Smooth muscle cell of the brain vasculature (primary cell): ENCODE measurements around the gene EFCAB3.
"Not testable (repeated sequence)": the region's sequence is repeated elsewhere in the genome, so short reads cannot be mapped to it uniquely, and the experiment has no call there.

ENCODE experiments used
- DNase-seq: peaks from one replicate; pipeline ENCODE4 v3.0.0-alpha.2; 2012; ENCODE audit warnings: low read depth, low spot score

EFCAB3 gene

GRCh38 chr17:62380253-62380652 is at the start of gene EFCAB3:
EFCAB3 (plus strand) TSS chr17:62380553; CDS start chr17:62382980, 2,427 bp downstream.
- DNase-seq = no peak

GRCh38 chr17:62336527-62336926 is 43.8 kb upstream of the EFCAB3 start:
- no peak for DNase-seq

GRCh38 chr17:62343764-62344270 is 36.5 kb upstream of the EFCAB3 start:
- DNase-seq = no peak

GRCh38 chr17:62351176-62351575 is 29.2 kb upstream of the EFCAB3 start:
- no peak for DNase-seq

GRCh38 chr17:62366191-62366590 is 14.2 kb upstream of the EFCAB3 start:
- DNase-seq = no peak

- DNase-seq = no peak
Measured at GRCh38 chr17:62381561-62381960, 1.2 kb downstream of the EFCAB3 start.

GRCh38 chr17:62388856-62389255 is 8.5 kb downstream of the EFCAB3 start:
- DNase-seq = no peak

- DNase-seq = no peak
Measured at GRCh38 chr17:62392908-62393307, 12.6 kb downstream of the EFCAB3 start.

GRCh38 chr17:62398891-62399290 is 18.5 kb downstream of the EFCAB3 start:
- no peak for DNase-seq

- DNase-seq = no peak
Measured at GRCh38 chr17:62405451-62405850, 25.1 kb downstream of the EFCAB3 start.

- DNase-seq = not testable (repeated sequence)
Measured at GRCh38 chr17:62413090-62413489, 32.7 kb downstream of the EFCAB3 start.

- peak; percentile 40 for DNase-seq
Measured at GRCh38 chr17:62423647-62424461, 43.5 kb downstream of the EFCAB3 start, which contains the start of gene METTL2A. METTL2A (plus strand) TSS chr17:62423897; CDS start chr17:62423903, 6 bp downstream.

GRCh38 chr17:62426214-62426613 is 45.9 kb downstream of the EFCAB3 start:
- not testable (repeated sequence) for DNase-seq

GRCh38 chr17:62435251-62435650 is 54.9 kb downstream of the EFCAB3 start:
- DNase-seq = not testable (repeated sequence)

GRCh38 chr17:62441181-62441580 is 60.8 kb downstream of the EFCAB3 start:
- not testable (repeated sequence) for DNase-seq

GRCh38 chr17:62444063-62444462 is 63.7 kb downstream of the EFCAB3 start:
- no peak for DNase-seq

- not testable (repeated sequence) for DNase-seq
Measured at GRCh38 chr17:62445791-62446190, 65.4 kb downstream of the EFCAB3 start.

- DNase-seq = not testable (repeated sequence)
Measured at GRCh38 chr17:62452195-62452594, 71.8 kb downstream of the EFCAB3 start.

GRCh38 chr17:62453041-62453440 is 72.7 kb downstream of the EFCAB3 start:
- not testable (repeated sequence) for DNase-seq

GRCh38 chr17:62453656-62454055 is 73.3 kb downstream of the EFCAB3 start:
- not testable (repeated sequence) for DNase-seq

- not testable (repeated sequence) for DNase-seq
Measured at GRCh38 chr17:62454111-62454510, 73.8 kb downstream of the EFCAB3 start.

- DNase-seq = no peak
Measured at GRCh38 chr17:62456016-62456415, 75.7 kb downstream of the EFCAB3 start.

- DNase-seq = not testable (repeated sequence)
Measured at GRCh38 chr17:62458483-62458882, 78.1 kb downstream of the EFCAB3 start.
